Measurements from ENCODE around the gene COG1. TPM values are rescaled to one million over a fixed set of nuclear protein-coding genes. Genes with fewer than 3 reads are reported as not detected.
A peak's percentile ranks its signal among the peaks of the same experiment; 100 is the strongest.

The COG1 gene
- total and polyA plus RNA-seq, 4 donors = 6.9 to 16.5 (median 12.0) TPM

GRCh38 chr17:73184136-73184993 is 8.5 kb upstream of the COG1 start:
- H3K27ac ChIP-seq (ENCODE audit: low read depth in 1 of 2, low read length in 2 of 2) = no peak overlapping the region
- H3K4me1 ChIP-seq (ENCODE audit: control insufficient read depth in 4 of 4, insufficient read depth in 4 of 4, low read length in 3 of 4) = peaks cover 0 to 3% (median 0%) of the 10 kb centered on the region in 4 donors
- H3K9me3 ChIP-seq (ENCODE audit: control insufficient read depth in 4 of 4, low read length in 3 of 4) = no peaks in the 10 kb centered on the region
- DNase-seq (ENCODE audit: low spot score) = no peak
- no peak overlapping the region for H3K9ac ChIP-seq (ENCODE audit: low read depth in 1 of 2, low read length in 2 of 2)
- H3K36me3 ChIP-seq (ENCODE audit: control insufficient read depth in 4 of 4, insufficient read depth in 3 of 4, low read depth in 1 of 4, low read length in 3 of 4) = no peaks in the 10 kb centered on the region
- no peaks in the 10 kb centered on the region for H3K27me3 ChIP-seq (ENCODE audit: control insufficient read depth in 4 of 4, insufficient read depth in 4 of 4, low read length in 3 of 4)
- TF ChIP-seq RAD21 (IDR thresholded peaks at IDR 0.05) = no peak
- peak; percentile 64 for TF ChIP-seq NR2F2 (IDR thresholded peaks at IDR 0.05)
- TF ChIP-seq HNF4A (conservative IDR thresholded peaks at IDR 0.05) = no peak
- TF ChIP-seq YY1 (IDR thresholded peaks at IDR 0.05) = no peak
- no peak for TF ChIP-seq ATF3 (IDR thresholded peaks at IDR 0.05)
- WGBS = 73% methylated on average over 9 of the region's 9 CpGs
- no peak overlapping the region for H3K4me3 ChIP-seq (ENCODE audit: low read depth in 1 of 3, low read length in 3 of 3)

DNA sequence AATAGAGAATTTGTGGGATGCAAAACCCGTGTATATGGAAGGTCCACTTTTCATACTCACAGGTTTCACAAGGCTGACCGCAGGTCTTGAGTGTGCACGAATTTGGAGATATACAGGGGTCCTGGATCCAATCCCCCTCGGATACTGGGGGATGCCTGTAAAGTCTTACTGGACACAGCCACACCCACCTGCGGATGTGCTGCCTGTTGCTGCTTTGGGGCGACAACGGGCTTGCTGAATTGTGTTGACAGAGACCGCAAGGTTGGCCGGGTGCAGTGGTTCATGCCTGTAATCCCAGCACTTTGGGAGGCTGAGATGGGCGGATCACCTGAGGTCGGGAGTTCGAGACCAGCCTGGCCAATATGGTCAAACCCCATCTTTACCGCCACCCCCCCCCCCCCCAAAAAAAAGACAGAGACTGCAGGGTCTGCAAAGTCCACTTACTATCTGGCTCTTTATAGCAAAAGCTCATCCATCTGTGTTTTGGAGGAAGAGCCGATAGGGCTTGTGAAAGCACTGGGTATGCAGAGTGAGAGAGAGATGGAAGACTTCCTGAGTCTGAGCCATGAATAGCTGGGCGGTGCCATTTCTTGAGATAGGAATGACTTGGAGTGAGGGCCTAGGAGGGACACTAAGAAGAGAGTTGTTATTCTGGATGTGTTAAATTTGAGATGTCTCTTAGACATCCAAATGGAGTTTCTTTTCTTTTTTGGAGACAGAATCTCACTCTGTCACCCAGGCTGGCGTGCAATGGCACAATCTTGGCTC is 6.4 kb upstream of the COG1 start:
- no peak for DNase-seq (ENCODE audit: low spot score)
- Histone ChIP-seq H3K36me3 (ENCODE audit: control insufficient read depth in 4 of 4, insufficient read depth in 3 of 4, low read depth in 1 of 4, low read length in 3 of 4) (no peaks in the 10 kb centered on the region), H3K4me1 (ENCODE audit: control insufficient read depth in 4 of 4, insufficient read depth in 4 of 4, low read length in 3 of 4) (peaks cover 0 to 3% (median 2%) of the 10 kb centered on the region in 4 donors), H3K9ac (ENCODE audit: low read depth in 1 of 2, low read length in 2 of 2) (no peak overlapping the region), H3K9me3 (ENCODE audit: control insufficient read depth in 4 of 4, low read length in 3 of 4) (no peaks in the 10 kb centered on the region), H3K27ac (ENCODE audit: low read depth in 1 of 2, low read length in 2 of 2) (no peak overlapping the region), H3K4me3 (ENCODE audit: low read depth in 1 of 3, low read length in 3 of 3) (no peak overlapping the region), H3K27me3 (ENCODE audit: control insufficient read depth in 4 of 4, insufficient read depth in 4 of 4, low read length in 3 of 4) (no peaks in the 10 kb centered on the region)
- TF ChIP-seq, protein P1, sequence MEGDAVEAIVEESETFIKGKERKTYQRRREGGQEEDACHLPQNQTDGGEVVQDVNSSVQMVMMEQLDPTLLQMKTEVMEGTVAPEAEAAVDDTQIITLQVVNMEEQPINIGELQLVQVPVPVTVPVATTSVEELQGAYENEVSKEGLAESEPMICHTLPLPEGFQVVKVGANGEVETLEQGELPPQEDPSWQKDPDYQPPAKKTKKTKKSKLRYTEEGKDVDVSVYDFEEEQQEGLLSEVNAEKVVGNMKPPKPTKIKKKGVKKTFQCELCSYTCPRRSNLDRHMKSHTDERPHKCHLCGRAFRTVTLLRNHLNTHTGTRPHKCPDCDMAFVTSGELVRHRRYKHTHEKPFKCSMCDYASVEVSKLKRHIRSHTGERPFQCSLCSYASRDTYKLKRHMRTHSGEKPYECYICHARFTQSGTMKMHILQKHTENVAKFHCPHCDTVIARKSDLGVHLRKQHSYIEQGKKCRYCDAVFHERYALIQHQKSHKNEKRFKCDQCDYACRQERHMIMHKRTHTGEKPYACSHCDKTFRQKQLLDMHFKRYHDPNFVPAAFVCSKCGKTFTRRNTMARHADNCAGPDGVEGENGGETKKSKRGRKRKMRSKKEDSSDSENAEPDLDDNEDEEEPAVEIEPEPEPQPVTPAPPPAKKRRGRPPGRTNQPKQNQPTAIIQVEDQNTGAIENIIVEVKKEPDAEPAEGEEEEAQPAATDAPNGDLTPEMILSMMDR (IDR thresholded peaks at IDR 0.05; ENCODE audit: low read depth, low read length, missing input control) = no peak
- TF ChIP-seq JUND (IDR thresholded peaks at IDR 0.05) = no peak
- TF ChIP-seq, protein P2, sequence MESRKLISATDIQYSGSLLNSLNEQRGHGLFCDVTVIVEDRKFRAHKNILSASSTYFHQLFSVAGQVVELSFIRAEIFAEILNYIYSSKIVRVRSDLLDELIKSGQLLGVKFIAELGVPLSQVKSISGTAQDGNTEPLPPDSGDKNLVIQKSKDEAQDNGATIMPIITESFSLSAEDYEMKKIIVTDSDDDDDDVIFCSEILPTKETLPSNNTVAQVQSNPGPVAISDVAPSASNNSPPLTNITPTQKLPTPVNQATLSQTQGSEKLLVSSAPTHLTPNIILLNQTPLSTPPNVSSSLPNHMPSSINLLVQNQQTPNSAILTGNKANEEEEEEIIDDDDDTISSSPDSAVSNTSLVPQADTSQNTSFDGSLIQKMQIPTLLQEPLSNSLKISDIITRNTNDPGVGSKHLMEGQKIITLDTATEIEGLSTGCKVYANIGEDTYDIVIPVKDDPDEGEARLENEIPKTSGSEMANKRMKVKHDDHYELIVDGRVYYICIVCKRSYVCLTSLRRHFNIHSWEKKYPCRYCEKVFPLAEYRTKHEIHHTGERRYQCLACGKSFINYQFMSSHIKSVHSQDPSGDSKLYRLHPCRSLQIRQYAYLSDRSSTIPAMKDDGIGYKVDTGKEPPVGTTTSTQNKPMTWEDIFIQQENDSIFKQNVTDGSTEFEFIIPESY (IDR thresholded peaks at IDR 0.05) = no peak
- TF ChIP-seq HNF4G (IDR thresholded peaks at IDR 0.05) = no peak
- no peak for TF ChIP-seq ATF3 (IDR thresholded peaks at IDR 0.05)
- TF ChIP-seq EGR1 (IDR thresholded peaks at IDR 0.05; ENCODE audit: low read depth in 2 of 2) = no peak
- no peak for TF ChIP-seq GABPA (IDR thresholded peaks at IDR 0.05 in 1 of 2, conservative IDR thresholded peaks at IDR 0.05 in 1 of 2)
- no peak for TF ChIP-seq MAX (IDR thresholded peaks at IDR 0.05)
- no peak for TF ChIP-seq FOXA2 (IDR thresholded peaks at IDR 0.05)
- no peak for TF ChIP-seq SP1 (IDR thresholded peaks at IDR 0.05)
- no peak for TF ChIP-seq YY1 (IDR thresholded peaks at IDR 0.05)
- TF ChIP-seq, protein P3, sequence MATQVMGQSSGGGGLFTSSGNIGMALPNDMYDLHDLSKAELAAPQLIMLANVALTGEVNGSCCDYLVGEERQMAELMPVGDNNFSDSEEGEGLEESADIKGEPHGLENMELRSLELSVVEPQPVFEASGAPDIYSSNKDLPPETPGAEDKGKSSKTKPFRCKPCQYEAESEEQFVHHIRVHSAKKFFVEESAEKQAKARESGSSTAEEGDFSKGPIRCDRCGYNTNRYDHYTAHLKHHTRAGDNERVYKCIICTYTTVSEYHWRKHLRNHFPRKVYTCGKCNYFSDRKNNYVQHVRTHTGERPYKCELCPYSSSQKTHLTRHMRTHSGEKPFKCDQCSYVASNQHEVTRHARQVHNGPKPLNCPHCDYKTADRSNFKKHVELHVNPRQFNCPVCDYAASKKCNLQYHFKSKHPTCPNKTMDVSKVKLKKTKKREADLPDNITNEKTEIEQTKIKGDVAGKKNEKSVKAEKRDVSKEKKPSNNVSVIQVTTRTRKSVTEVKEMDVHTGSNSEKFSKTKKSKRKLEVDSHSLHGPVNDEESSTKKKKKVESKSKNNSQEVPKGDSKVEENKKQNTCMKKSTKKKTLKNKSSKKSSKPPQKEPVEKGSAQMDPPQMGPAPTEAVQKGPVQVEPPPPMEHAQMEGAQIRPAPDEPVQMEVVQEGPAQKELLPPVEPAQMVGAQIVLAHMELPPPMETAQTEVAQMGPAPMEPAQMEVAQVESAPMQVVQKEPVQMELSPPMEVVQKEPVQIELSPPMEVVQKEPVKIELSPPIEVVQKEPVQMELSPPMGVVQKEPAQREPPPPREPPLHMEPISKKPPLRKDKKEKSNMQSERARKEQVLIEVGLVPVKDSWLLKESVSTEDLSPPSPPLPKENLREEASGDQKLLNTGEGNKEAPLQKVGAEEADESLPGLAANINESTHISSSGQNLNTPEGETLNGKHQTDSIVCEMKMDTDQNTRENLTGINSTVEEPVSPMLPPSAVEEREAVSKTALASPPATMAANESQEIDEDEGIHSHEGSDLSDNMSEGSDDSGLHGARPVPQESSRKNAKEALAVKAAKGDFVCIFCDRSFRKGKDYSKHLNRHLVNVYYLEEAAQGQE (IDR thresholded peaks at IDR 0.05) = no peak
- no peak for TF ChIP-seq RXRA (IDR thresholded peaks at IDR 0.05)
- TF ChIP-seq FOXA1 (IDR thresholded peaks at IDR 0.05) = no peak
- TF ChIP-seq TAF1 (conservative IDR thresholded peaks at IDR 0.05) = no peak
- no peak for TF ChIP-seq HNF4A (conservative IDR thresholded peaks at IDR 0.05)
- no peak for TF ChIP-seq RAD21 (IDR thresholded peaks at IDR 0.05)
- TF ChIP-seq NR2F2 (IDR thresholded peaks at IDR 0.05) = no peak
- 90% methylated on average over 16 of the region's 16 CpGs for WGBS

Measured in liver (tissue), 9 donors.